Measurements from ENCODE around the gene CNKSR3. TPM values are rescaled to one million over a fixed set of nuclear protein-coding genes. Genes with fewer than 3 reads are reported as not detected.

CNKSR3 gene
- polyA plus RNA-seq, 1 donor from 2014 or later: not detected

DNA sequence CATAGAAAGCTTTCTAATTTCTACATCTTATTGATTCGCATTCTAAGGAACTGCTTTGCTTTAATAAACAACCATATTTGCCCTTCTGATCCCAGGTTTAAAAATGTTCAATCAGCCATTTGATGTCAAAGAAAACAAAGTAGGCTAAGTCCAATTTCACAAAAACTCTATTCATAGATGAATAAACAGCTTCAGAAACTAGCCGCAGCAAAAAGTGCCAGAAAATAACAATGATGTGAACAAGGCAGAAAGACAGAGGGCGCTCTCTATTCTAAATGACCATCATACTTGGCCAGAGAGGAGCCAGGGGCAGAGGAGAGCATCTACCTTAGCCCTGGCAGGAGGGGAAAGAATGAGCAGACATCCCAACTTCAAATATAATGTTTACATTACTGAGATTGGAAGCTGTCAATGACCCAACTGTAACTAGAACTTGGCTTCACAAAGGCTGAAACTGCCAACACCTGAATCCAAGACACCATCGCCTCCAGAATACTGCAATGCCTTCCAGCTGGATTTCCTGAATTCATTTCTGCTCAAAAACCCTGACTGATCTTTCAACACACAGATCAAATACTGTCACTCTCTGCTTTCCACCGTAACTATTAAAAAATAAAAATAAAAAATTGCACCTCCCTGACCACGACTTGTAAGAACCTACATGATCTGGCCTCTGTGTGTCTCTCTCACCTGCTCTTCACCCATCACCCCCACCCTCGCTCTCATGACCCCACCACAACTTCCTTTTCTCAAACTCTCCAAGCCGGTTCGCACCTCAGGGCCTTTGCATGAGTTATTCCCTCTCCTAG, 9.5 kb downstream of the CNKSR3 start:
- Mint-ChIP-seq H3K9me3 (peaks cover 0 to 4% (median 3%) of the 10 kb centered on the region in 3 donors), H3K27me3 (peaks cover 14% of the 10 kb centered on the region), H3K4me1 (no peaks in the 10 kb centered on the region), H3K36me3 (peaks cover 7% of the 10 kb centered on the region), H3K27ac (no peak overlapping the region), H3K4me3 (no peak overlapping the region)

DNA sequence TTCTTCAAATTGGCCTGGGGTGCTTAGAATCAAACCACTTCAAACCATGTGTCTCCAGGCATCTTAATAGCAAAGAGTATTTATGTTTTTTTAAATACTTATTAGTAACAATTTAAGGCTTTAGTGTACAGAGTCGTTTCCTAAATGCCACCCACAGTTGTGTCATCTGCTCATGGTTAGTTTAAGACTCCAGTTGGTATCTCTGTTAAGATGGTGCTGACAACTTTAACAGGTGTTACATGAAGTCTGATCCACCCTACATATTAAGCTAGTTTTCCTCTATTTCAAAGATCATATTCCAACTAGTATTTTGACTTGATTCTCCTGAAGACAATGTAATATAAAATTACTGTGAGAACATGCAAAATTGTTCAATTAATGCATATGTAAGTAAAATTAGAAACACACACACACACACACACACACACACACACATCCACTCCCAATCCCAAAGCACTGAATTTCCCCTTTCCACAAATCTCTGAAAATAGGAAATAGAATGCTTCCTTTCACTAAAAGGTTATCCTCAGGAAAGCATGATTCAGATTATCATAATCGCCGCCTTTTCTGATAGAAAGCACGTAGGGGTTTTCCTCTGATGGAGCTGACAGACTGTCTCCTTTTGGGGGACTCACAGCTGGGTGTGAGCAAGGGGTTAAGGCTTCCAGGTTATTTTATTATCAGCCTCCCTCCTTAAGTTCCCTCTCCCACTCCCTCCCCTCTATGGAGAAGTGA, 10.5 kb downstream of the CNKSR3 start:
- Mint-ChIP-seq H3K27ac (no peak overlapping the region), H3K4me1 (no peaks in the 10 kb centered on the region), H3K4me3 (no peak overlapping the region), H3K9me3 (peaks cover 2 to 4% (median 3%) of the 10 kb centered on the region in 3 donors), H3K27me3 (peaks cover 11% of the 10 kb centered on the region), H3K36me3 (peaks cover 7% of the 10 kb centered on the region)

DNA sequence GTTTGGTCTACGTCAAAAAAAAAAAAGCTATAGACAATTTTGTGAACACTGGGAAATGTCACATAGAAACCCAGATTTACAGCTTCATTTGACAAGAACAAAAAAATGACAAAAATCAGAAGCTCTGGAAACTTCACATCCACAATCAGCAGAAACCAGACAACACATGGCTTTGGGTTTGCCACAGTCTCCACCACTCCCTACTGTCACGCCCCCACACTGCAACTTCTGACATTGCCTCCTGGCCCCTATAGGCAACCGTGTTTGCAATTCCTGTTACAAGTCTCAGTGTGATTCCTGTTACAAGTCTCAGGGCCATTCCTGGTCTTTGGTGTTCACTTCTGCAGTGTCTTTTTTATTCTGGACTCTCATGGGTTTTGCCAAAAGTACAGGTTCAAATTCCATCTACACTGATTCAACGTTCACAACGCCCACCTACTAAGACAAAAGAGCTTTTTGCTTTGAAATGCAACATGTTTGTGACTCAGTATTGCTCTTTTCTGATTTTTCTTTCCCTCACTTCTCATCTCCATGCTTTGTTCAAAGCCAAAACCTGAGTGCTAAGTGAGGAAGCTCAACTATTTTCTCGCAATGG, 12.0 kb downstream of the CNKSR3 start:
- Mint-ChIP-seq H3K4me1 (no peaks in the 10 kb centered on the region), H3K27ac (peak overlapping the region in 1 of 3 donors; percentile 77), H3K27me3 (peaks cover 7% of the 10 kb centered on the region), H3K4me3 (no peak overlapping the region), H3K9me3 (peaks cover 2 to 4% (median 3%) of the 10 kb centered on the region in 3 donors), H3K36me3 (peaks cover 5% of the 10 kb centered on the region)

DNA sequence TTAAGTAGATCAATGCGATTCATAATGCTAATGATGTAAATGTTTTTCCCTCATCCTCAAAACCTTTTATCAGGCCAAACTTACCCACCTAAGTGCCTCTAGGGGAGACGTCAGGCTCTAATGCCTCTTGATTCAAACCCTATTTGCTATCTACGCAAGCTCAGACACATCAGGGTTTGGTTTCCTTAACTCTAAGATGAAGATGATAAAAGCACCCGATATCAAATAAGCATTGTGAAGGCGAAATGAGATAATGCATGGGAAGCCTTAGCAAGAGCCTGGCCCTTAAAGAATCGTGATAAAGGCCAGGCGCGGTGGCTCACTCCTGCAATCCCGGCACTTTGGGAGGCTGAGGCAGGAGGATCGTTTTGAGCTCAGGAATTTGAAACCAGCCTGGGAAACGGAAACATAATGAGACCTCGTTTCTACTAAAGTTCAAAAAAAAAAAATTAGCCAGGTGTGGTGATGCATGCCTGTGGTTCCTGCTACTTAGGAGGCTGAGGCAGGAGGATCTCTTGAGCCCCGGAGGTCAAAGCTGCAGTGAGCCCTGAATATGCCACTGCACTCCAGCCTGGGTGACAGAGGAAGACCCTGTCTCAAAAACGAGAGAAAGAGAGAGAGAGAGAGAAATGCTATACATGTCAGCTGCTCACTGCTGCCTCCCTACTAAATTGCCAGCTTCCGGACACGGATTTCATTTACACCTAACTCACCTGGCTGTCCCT, 13.5 kb downstream of the CNKSR3 start:
- Mint-ChIP-seq H3K9me3 (peaks cover 2 to 4% (median 3%) of the 10 kb centered on the region in 3 donors), H3K27me3 (peaks cover 5% of the 10 kb centered on the region), H3K4me3 (no peak overlapping the region), H3K27ac (no peak overlapping the region), H3K4me1 (no peaks in the 10 kb centered on the region), H3K36me3 (peaks cover 5% of the 10 kb centered on the region)

DNA sequence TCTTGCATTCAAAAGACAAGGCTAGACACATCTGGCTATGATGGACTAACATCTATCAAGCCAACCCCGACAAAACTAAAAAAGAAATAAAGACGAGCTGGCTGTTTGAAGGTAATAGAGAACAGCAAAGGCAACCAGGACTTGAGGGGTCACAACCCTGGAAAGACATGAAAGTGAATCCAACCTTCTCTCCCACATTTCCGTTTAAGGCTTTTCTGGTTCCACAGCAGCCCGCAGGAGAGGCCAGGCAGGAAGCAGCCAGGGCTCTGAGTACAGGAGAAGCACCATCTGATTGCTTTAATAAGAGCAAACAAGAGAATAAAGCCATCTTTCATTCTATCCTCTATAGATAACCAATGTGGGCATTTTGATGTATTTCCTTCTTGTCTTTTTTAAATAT, 14.3 kb downstream of the CNKSR3 start:
- H3K4me3 Mint-ChIP-seq: no peak overlapping the region
- peaks cover 0 to 3% (median 2%) of the 10 kb centered on the region in 3 donors for H3K9me3 Mint-ChIP-seq
- H3K4me1 Mint-ChIP-seq: no peaks in the 10 kb centered on the region
- no peak overlapping the region for H3K27ac Mint-ChIP-seq
- H3K36me3 Mint-ChIP-seq: peaks cover 1% of the 10 kb centered on the region
- peaks cover 5% of the 10 kb centered on the region for H3K27me3 Mint-ChIP-seq

DNA sequence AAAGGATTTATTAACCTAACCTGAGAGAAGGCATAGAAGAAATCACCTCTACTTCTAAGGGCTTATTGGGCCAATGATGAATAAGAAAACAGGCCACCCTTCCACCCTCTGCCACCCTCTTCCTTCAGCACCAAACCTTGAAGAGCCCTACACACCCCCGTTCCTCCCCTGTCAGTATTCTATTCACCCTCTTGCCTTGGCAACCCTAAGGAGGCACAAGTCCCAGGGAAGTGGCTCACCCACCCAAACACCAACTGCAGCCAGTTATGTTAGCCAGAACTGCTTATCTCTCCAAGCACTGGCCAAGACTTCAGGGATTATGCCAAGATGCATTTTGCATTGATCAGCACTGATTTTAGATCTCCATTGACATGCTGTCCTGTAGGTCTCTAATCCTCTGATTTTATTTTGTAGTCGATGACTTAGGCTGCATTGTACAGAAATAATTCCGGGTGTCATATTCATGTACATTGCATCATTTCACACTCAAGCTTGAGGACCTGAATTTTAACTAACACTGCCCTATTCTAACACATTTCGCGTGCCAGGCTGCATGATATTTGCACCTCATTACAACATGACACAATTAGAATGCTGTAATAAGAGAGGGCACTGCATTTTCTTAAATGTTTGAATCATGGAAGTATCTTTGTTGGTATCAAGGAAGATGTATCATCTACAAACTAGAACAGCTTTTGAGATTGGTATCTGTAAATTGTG, 15.7 kb downstream of the CNKSR3 start:
- Mint-ChIP-seq H3K4me3 (no peak overlapping the region), H3K36me3 (peaks cover 1% of the 10 kb centered on the region), H3K4me1 (no peaks in the 10 kb centered on the region), H3K27ac (no peak overlapping the region), H3K9me3 (peaks cover 0 to 3% (median 2%) of the 10 kb centered on the region in 3 donors), H3K27me3 (peaks cover 5% of the 10 kb centered on the region)

DNA sequence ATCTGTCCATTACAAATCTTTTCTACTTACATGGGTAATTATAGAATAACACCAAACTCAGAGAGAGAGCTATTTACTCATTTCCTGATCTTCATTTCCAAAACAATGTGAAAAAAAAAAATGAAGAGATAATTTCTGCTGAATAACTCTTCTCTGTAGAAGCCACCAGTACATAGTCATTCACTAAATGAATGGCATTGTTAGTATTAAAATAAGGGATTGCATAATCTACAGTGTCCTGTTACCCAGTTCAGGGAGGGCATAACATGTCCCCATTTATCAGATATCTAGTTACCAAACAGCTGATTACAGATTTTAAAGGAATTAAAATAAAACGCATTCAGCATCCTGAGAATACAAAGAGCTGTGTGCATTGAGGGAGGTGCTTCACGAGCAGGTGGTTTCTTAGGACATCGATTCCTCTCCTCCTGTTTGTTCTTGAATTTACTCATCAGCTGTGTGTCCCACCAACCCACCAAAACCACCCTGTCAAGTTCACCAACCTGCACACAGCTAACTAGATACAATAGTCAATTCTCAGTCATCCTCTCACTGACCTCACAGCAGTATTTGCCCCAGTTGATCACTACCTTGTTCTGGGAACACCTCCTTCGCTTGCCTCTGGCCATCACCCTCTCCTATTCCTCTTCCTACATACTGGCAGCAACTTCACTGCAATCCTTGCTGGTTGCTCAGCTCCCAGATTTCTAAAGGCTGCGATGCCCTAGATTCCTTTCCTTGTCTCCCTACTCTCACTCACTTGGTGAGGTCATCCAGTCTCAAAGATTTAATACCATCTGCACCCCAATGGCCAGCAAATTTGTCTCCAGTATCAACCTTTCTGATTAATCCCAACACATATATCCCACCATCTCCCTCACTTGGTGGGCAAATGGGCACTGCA, 18.7 kb downstream of the CNKSR3 start:
- Mint-ChIP-seq H3K36me3 (no peaks in the 10 kb centered on the region), H3K27ac (no peak overlapping the region), H3K27me3 (no peaks in the 10 kb centered on the region), H3K4me1 (no peaks in the 10 kb centered on the region), H3K9me3 (peaks cover 0 to 2% (median 0%) of the 10 kb centered on the region in 3 donors), H3K4me3 (no peak overlapping the region)

DNA sequence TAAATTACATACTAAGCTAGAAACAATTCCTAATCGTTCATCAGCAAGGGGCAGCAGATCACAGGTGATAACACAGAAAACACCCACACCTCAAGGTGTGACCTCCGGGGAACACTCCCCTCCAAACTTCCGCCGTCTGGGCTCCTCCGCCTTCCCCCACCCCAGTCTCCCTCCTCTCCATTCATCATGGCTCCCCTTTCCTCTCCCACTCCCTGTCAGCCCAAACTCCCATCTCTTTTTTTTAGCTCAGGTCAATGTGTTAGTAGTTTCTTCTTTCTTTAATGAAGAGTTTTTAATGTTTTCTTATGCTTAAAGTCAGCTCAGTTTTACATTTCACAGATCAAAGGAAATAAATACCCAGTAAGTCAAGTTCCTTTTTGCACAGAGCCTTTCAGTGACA, 20.7 kb downstream of the CNKSR3 start:
- Mint-ChIP-seq H3K36me3 (no peaks in the 10 kb centered on the region), H3K27me3 (no peaks in the 10 kb centered on the region), H3K4me3 (no peak overlapping the region), H3K9me3 (no peaks in the 10 kb centered on the region), H3K4me1 (no peaks in the 10 kb centered on the region), H3K27ac (no peak overlapping the region)

DNA sequence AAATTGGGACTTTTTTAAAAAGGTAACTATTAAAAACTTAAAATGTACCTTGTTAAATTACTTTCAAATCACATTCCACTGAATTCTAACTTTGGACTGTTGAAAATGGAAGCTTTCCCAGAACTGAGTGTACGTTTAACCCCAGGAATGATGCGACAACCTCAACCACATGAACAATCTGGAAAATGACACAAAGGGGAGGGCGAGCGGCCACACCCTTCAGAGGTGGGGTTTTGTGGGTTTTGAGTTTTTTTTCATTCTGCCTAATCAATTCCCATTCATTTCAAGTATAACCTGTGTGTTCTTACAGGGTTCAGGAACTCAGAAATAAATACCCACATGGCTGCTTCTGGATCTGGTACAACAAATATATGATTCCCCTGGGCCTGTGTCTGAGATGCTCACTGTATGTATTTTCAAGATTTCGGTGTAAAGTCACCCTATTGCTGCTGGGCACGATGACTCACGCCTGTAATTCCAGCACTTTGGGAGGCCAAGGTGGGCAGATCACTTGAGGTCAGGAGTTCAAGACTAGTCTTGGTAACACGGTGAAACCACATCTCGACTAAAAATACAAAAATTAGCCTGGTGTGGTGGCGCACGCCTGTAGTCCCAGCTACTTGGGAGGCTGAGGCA, 21.6 kb downstream of the CNKSR3 start:
- no peaks in the 10 kb centered on the region for H3K9me3 Mint-ChIP-seq
- H3K27ac Mint-ChIP-seq: no peak overlapping the region
- H3K27me3 Mint-ChIP-seq: no peaks in the 10 kb centered on the region
- no peak overlapping the region for H3K4me3 Mint-ChIP-seq
- no peaks in the 10 kb centered on the region for H3K4me1 Mint-ChIP-seq
- no peaks in the 10 kb centered on the region for H3K36me3 Mint-ChIP-seq

DNA sequence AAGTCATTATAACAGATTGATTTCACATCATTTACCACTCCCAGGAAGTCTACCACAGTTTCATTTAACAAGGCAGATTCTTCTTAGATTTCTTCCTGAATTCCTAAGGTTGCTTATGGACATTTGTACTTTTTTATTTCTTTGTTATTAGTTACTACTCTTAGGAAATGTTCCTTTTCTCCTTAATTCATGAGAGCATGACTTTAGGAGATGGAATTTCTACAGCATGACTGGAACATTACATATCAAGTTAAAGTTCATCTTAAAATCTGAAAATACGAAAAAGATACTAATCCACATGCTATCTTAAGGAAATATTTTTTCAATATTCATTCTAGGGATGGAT, 22.3 kb downstream of the CNKSR3 start:
- Mint-ChIP-seq H3K27ac (no peak overlapping the region), H3K36me3 (no peaks in the 10 kb centered on the region), H3K4me1 (peaks cover 0 to 2% (median 0%) of the 10 kb centered on the region in 3 donors), H3K4me3 (no peak overlapping the region), H3K9me3 (no peaks in the 10 kb centered on the region), H3K27me3 (peaks cover 2% of the 10 kb centered on the region)

DNA sequence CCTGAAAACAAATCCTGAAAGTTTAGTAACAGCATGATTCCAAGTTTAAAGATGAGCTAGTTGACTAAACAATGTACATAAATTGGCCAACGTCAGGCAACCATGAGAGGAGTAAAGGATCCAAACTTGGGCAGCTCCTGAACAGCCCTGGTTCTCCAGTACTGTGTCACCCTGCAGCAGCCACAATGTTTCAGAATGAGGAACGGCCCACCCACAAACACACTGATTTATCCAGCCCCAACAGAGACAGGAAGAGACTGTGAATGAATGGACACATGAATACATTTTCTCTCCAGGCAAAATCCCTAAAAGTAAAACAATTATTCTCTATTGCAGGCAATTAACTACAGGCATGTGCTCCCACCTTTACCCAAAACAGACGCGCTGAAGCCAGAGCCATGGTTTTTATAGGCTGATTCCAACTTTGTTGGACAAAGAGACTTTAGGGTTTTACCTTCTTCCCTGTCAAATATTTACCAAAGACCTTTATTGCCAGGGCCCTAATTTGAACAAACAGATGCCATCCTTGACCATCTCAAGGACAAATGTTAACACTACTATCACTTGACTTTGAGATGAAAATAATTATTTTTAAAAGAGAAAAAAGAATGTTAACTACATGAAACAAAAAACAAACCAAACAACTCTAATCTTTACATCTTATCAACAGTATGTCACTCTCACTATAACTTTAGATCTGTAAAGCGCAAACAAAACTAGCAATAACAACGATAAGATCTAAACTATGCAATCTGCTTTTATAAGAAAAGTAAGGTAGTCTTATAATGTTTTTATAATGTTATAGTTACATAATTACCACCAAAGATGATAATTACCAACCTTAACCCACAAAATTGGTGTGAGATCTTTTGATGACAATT, 22.9 kb downstream of the CNKSR3 start:
- Mint-ChIP-seq H3K27ac (peak overlapping the region in 1 of 3 donors; percentile 86), H3K36me3 (no peaks in the 10 kb centered on the region), H3K4me1 (peaks cover 0 to 2% (median 0%) of the 10 kb centered on the region in 3 donors), H3K9me3 (no peaks in the 10 kb centered on the region), H3K4me3 (no peak overlapping the region), H3K27me3 (peaks cover 2% of the 10 kb centered on the region)

DNA sequence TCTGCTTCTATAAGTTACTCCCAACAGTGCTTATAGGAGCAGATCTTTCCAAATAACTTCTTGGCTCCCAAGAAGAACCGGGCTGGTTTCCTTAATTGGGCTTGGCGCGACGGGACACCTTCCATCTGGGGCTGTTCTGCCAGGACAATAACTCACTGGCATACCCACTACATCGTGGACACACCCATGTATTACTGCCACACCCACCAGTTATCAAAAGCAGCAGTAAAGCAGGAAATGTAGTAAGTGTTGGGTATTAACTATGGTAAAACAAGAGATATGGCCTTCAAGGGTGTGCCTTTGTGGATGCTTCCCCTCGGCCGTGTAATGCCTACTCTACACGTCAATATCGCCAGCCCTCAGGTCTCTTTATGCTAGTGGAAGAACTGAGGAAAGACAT, 24.7 kb downstream of the CNKSR3 start:
- no peaks in the 10 kb centered on the region for H3K9me3 Mint-ChIP-seq
- no peaks in the 10 kb centered on the region for H3K36me3 Mint-ChIP-seq

More for the DNA sequence above, 24.7 kb downstream of the CNKSR3 start:
- peaks cover 2% of the 10 kb centered on the region for H3K27me3 Mint-ChIP-seq
- peaks cover 0 to 2% (median 0%) of the 10 kb centered on the region in 3 donors for H3K4me1 Mint-ChIP-seq
- H3K27ac Mint-ChIP-seq: no peak overlapping the region
- H3K4me3 Mint-ChIP-seq: no peak overlapping the region

All from IgD-negative memory B cell (primary cell).